ENCODE results near the gene TJAP1. TPM values are rescaled to one million over a fixed set of nuclear protein-coding genes. Genes with fewer than 3 reads are reported as not detected.

The TJAP1 gene
- total RNA-seq, 1 experiment from 2014 or later = 78.9 TPM

DNA sequence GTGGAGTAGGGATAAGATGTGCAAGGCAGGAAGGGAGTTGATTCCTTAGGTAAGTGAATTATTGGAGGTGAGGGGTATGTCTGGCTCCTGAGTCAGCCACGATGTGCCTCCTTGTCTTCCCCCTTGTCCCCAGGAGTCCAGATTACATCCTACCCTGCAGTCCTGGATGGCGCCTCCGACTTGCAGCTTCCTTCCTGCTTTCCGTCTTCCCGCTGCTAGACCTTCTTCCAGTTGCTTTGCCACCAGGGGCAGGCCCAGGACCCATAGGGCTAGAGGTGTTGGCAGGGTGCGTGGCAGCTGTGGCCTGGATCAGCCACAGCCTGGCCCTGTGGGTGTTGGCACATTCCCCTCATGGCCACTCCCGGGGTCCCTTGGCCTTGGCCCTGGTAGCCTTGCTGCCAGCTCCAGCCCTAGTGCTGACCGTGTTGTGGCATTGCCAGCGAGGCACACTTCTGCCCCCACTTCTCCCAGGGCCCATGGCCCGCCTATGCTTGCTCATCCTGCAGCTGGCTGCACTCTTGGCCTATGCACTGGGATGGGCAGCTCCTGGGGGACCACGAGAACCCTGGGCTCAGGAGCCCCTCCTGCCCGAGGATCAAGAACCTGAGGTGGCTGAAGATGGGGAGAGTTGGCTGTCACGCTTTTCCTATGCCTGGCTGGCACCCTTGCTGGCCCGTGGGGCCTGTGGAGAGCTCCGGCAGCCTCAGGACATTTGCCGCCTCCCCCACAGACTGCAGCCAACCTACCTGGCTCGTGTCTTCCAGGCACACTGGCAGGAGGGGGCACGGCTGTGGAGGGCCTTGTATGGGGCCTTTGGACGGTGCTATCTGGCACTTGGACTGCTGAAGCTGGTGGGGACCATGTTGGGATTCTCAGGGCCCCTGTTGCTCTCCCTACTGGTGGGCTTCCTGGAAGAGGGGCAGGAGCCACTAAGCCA, 45.1 kb upstream of the TJAP1 start:
- ChIA-PET POLR2A (interaction anchor here (0.6 to 0.9 kb wide), 2 partner anchors 63 to 64 kb away, joined by 3 to 4 read pairs; partner anchors contain the start of gene ZNF318), CTCF (interaction anchor here (0.6 to 1.5 kb wide), 4 partner anchors 8 to 201 kb away, joined by 3 to 4 read pairs (median 4); no protein-coding TSS in a partner anchor)
- H3K27me3 Mint-ChIP-seq (ENCODE audit: insufficient read depth, unreplicated experiment) = no peaks in the 10 kb centered on the region
- intact Hi-C loops (cut with micrococcal nuclease) = no loop called here
- no peaks in the 10 kb centered on the region for H3K9me3 Mint-ChIP-seq (ENCODE audit: unreplicated experiment)
- H3K4me3 Mint-ChIP-seq (ENCODE audit: unreplicated experiment) = no peak overlapping the region
- H3K27ac Mint-ChIP-seq (ENCODE audit: low read depth, unreplicated experiment) = no peak overlapping the region
- DNase-seq (ENCODE audit: unreplicated experiment) = no peak
- BruUV-seq (replicated peaks) = no TSS peak
- peaks cover 29% of the 10 kb centered on the region for H3K36me3 Mint-ChIP-seq (ENCODE audit: insufficient read depth, unreplicated experiment)
- TF ChIP-seq, protein P1, sequence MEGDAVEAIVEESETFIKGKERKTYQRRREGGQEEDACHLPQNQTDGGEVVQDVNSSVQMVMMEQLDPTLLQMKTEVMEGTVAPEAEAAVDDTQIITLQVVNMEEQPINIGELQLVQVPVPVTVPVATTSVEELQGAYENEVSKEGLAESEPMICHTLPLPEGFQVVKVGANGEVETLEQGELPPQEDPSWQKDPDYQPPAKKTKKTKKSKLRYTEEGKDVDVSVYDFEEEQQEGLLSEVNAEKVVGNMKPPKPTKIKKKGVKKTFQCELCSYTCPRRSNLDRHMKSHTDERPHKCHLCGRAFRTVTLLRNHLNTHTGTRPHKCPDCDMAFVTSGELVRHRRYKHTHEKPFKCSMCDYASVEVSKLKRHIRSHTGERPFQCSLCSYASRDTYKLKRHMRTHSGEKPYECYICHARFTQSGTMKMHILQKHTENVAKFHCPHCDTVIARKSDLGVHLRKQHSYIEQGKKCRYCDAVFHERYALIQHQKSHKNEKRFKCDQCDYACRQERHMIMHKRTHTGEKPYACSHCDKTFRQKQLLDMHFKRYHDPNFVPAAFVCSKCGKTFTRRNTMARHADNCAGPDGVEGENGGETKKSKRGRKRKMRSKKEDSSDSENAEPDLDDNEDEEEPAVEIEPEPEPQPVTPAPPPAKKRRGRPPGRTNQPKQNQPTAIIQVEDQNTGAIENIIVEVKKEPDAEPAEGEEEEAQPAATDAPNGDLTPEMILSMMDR (IDR thresholded peaks at IDR 0.05; ENCODE audit: unreplicated experiment) = no peak
- peaks cover 36% of the 10 kb centered on the region for H3K4me1 Mint-ChIP-seq (ENCODE audit: insufficient read depth, unreplicated experiment)

DNA sequence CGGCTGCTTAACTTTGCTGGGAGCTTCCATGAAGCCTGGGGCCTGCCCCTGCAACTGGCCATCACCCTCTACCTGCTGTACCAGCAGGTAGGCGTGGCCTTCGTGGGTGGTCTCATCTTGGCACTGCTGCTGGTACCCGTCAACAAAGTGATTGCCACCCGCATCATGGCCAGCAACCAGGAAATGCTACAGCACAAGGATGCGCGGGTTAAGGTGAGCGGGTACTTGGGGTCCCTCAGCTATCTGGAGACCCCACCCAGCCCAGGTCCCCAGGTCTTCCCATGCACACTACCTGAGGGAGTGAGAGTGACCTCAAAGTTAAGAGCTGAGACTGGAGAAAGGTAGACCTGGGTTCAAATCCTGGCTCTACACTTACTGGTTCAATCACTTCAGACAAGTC, 44.2 kb upstream of the TJAP1 start:
- POLR2A ChIA-PET = interaction anchor here (0.8 kb wide), 1 partner anchor 13 kb away, joined by 3 read pairs; no protein-coding TSS in a partner anchor
- TF ChIP-seq, protein P1 (IDR thresholded peaks at IDR 0.05; ENCODE audit: unreplicated experiment) = no peak

DNA sequence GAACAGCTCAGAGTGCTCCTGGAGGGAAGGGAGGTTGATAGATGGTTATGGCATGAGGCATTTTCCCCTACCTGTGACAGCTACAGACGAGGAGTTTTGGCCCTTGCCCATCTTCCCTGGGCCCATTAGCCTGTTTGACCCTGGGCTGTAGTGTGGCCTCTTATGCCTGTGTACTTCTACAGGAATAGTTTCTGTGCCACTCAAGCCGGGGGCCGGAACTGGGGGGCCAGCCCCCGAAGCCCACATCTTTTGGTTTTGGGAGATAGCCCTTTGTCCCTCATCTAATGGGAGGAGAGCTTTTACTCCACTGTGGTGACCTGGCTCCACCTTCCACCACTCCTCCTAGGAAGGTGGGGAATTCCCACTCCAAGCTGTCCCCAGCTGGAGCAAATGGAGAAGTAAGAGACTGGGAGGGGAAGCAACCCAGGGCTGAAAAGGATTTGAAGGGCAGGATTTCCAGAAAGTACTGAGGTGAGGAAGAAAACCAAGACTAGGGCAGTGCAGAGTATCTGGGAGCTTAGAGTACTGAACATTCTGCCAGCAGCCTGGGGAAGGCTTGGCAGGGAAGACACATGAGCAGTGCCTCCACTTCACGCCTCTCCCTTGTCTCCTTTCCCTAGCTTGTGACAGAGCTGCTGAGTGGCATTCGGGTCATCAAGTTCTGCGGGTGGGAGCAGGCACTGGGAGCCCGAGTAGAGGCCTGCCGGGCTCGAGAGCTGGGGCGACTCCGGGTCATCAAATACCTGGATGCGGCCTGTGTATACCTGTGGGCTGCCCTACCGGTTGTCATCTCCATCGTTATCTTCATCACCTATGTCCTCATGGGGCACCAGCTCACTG, 43.1 kb upstream of the TJAP1 start:
- Mint-ChIP-seq H3K36me3 (ENCODE audit: insufficient read depth, unreplicated experiment) (peaks cover 34% of the 10 kb centered on the region), H3K9me3 (ENCODE audit: unreplicated experiment) (no peaks in the 10 kb centered on the region), H3K4me3 (ENCODE audit: unreplicated experiment) (no peak overlapping the region), H3K27ac (ENCODE audit: low read depth, unreplicated experiment) (no peak overlapping the region), H3K4me1 (ENCODE audit: insufficient read depth, unreplicated experiment) (peaks cover 32% of the 10 kb centered on the region), H3K27me3 (ENCODE audit: insufficient read depth, unreplicated experiment) (no peaks in the 10 kb centered on the region)
- intact Hi-C loops (cut with micrococcal nuclease) = no loop called here
- TF ChIP-seq, protein P1 (IDR thresholded peaks at IDR 0.05; ENCODE audit: unreplicated experiment) = no peak
- POLR2A ChIA-PET = interaction anchor here (0.6 to 4.1 kb wide), 8 partner anchors 12 to 262 kb away, joined by 3 to 27 read pairs (median 3); partner anchors contain the start of genes POLR1C and YIPF3
- BruUV-seq (replicated peaks) = no TSS peak
- CTCF ChIA-PET = interaction anchor here (0.6 to 3.1 kb wide), 6 partner anchors 8 to 72 kb away, joined by 3 to 30 read pairs (median 4); partner anchors contain the start of gene DLK2
- no peak for DNase-seq (ENCODE audit: unreplicated experiment)

More for the DNA sequence above, 44.2 kb upstream of the TJAP1 start:
- peaks cover 29% of the 10 kb centered on the region for H3K36me3 Mint-ChIP-seq (ENCODE audit: insufficient read depth, unreplicated experiment)
- CTCF ChIA-PET = interaction anchor here (0.6 to 3.1 kb wide), 7 partner anchors 8 to 202 kb away, joined by 3 to 30 read pairs (median 3); no protein-coding TSS in a partner anchor
- no peak overlapping the region for H3K27ac Mint-ChIP-seq (ENCODE audit: low read depth, unreplicated experiment)
- intact Hi-C loops (cut with micrococcal nuclease) = no loop called here
- BruUV-seq (replicated peaks) = no TSS peak
- H3K4me3 Mint-ChIP-seq (ENCODE audit: unreplicated experiment) = no peak overlapping the region
- no peaks in the 10 kb centered on the region for H3K9me3 Mint-ChIP-seq (ENCODE audit: unreplicated experiment)
- H3K27me3 Mint-ChIP-seq (ENCODE audit: insufficient read depth, unreplicated experiment) = no peaks in the 10 kb centered on the region
- peaks cover 42% of the 10 kb centered on the region for H3K4me1 Mint-ChIP-seq (ENCODE audit: insufficient read depth, unreplicated experiment)
- DNase-seq (ENCODE audit: unreplicated experiment) = no peak
